ENCODE results near the gene OR6K2. TPM values are rescaled to one million over a fixed set of nuclear protein-coding genes. Genes with fewer than 3 reads are reported as not detected.

The OR6K2 gene
- total and polyA plus RNA-seq, 2 experiments from 2014 or later = not detected

DNA sequence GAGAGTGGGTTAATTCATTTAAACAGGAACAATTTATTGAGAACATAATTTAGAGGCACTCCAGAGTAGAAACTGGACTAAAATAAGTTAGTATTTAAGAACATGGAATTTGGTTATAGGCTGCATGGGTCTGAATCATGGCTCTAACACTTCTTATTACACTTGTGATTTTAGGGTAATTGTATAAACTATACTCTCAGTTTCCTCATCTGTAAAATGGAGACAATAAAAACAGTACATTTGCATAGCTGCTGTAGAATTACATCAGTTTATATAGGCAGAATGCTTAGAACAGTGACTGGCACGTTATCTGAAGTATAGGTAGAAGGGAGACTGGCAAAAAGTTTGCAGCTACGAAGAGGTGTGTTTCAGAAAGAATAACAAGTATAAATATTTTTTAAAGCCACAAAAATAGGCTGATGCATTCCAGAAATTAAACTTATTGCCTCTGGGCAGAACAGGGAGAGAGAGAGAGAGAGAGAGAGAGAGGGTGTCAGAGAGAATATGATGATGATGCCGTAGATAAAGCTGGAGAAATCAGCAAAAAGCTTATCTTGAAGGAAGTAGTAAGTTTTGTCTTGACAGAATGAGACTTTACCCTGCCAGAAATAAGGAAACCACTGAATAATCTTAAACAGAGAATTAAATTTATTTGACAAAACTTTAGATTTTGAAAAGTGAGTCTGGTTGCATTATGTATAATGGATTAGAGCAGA is 28.2 kb upstream of the OR6K2 start:
- DNase-seq (ENCODE audit: low read depth in 1 of 2, low spot score in 1 of 2) = no peak
- Histone ChIP-seq H3K9me3 (ENCODE audit: low read depth) (no peaks in the 10 kb centered on the region), H3K27ac (no peak overlapping the region), H3K36me3 (no peaks in the 10 kb centered on the region), H3K4me1 (ENCODE audit: low read depth) (no peaks in the 10 kb centered on the region), H3K4me3 (no peak overlapping the region), H3K27me3 (no peaks in the 10 kb centered on the region)
- TF ChIP-seq CTCF (IDR thresholded peaks at IDR 0.05; ENCODE audit: low read depth, low read length) = no peak

DNA sequence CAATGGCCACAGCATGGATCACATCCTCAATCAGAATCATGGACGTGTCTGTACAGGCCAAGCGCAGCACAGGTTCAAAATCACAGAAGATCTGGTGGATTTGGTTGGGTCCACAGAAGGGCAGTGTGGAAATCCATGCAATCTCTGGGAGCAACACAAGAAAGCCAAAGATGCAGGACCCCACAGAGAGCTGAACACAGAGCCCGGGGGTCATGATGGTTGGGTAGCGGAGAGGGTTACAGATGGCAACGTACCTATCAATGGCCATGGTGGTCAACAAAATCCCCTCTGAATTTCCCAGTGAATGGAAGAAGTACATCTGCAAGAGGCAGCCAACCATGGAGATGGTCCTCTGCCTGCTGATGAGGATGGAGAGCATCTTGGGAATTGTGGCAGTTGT is 24.0 kb upstream of the OR6K2 start:
- no peaks in the 10 kb centered on the region for H3K9me3 ChIP-seq (ENCODE audit: low read depth)
- H3K27me3 ChIP-seq = peaks cover 4% of the 10 kb centered on the region
- H3K4me3 ChIP-seq = no peak overlapping the region
- DNase-seq (ENCODE audit: low read depth in 1 of 2, low spot score in 1 of 2) = no peak
- no peak overlapping the region for H3K27ac ChIP-seq
- H3K36me3 ChIP-seq = no peaks in the 10 kb centered on the region
- TF ChIP-seq CTCF (IDR thresholded peaks at IDR 0.05; ENCODE audit: low read depth, low read length) = no peak
- H3K4me1 ChIP-seq (ENCODE audit: low read depth) = no peaks in the 10 kb centered on the region

DNA sequence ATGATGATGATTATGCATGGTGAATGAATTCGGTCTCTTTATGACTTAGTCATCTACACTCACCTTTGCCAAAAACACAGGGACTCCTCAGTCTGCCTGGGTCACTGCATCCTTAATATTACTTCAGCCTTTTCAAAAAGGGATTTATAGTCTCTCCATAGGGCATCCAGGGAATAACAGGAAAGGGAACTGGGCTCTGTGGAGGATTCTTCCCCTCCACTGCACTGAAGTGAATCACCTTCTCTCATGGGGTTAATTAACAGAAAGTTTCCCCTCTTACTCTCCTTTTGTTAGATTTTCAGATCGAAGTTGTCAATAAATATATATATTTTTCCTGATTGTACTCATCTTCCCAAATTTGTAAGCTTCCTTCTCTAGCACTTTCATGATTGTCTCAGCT is 20.2 kb upstream of the OR6K2 start, which contains the start of gene OR6K3:
Gene OR6K3 (minus strand): TSS at position 101 of the 400 bp plus-strand sequence. CDS start 2,605 bp downstream, outside the sequence.
- no peaks in the 10 kb centered on the region for H3K9me3 ChIP-seq (ENCODE audit: low read depth)
- H3K4me3 ChIP-seq = no peak within 1 kb of the TSS
- no peaks in the 10 kb centered on the region for H3K36me3 ChIP-seq
- DNase-seq (ENCODE audit: low read depth in 1 of 2, low spot score in 1 of 2) = no peak
- no peak within 1 kb of the TSS for H3K27ac ChIP-seq
- TF ChIP-seq CTCF (IDR thresholded peaks at IDR 0.05; ENCODE audit: low read depth, low read length) = no peak
- H3K27me3 ChIP-seq = peaks cover 4% of the 10 kb centered on the region
- no peaks in the 10 kb centered on the region for H3K4me1 ChIP-seq (ENCODE audit: low read depth)

DNA sequence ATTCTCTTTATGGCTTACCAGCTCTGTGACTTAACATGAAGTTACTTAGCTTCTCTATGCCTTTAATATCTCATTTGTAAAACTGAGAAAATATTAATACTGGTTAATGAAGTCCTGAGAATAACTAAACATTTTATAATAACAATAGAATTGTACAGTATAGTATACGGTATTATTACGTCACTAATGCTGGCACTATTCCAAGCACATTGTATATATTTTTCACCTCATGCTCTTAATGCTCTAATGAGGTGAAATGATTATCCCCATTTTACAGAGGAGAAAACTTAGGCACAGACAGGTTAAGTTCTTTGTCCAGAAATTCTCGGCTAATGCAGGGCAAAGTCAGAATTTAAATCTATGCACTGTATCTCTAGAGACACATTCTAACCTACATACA is 19.2 kb upstream of the OR6K2 start:
- Histone ChIP-seq H3K4me1 (ENCODE audit: low read depth) (no peaks in the 10 kb centered on the region), H3K4me3 (no peak overlapping the region), H3K27ac (no peak overlapping the region), H3K27me3 (peaks cover 4% of the 10 kb centered on the region), H3K9me3 (ENCODE audit: low read depth) (no peaks in the 10 kb centered on the region), H3K36me3 (no peaks in the 10 kb centered on the region)
- TF ChIP-seq CTCF (IDR thresholded peaks at IDR 0.05; ENCODE audit: low read depth, low read length) = no peak
- DNase-seq (ENCODE audit: low read depth in 1 of 2, low spot score in 1 of 2) = no peak

GRCh38 chr1:158717344-158717743 is 16.9 kb upstream of the OR6K2 start:
- H3K27me3 ChIP-seq = peaks cover 4% of the 10 kb centered on the region
- H3K27ac ChIP-seq = no peak overlapping the region
- DNase-seq (ENCODE audit: low read depth in 1 of 2, low spot score in 1 of 2) = no peak
- H3K9me3 ChIP-seq (ENCODE audit: low read depth) = no peaks in the 10 kb centered on the region
- no peaks in the 10 kb centered on the region for H3K36me3 ChIP-seq
- H3K4me1 ChIP-seq (ENCODE audit: low read depth) = no peaks in the 10 kb centered on the region
- no peak overlapping the region for H3K4me3 ChIP-seq
- TF ChIP-seq CTCF (IDR thresholded peaks at IDR 0.05; ENCODE audit: low read depth, low read length) = no peak
